Esophagus muscularis mucosa (tissue), 4 donors: ENCODE results near the gene TMEM161A.

Experiments used
- EP300 ChIP-seq: sonication (generic); formaldehyde crosslinking; IDR thresholded peaks from one replicate; pipeline ENCODE4 v1.6.1; 2017; ENCODE audit warnings: antibody characterized with exemption
- POLR2A ChIP-seq: fragments of 450-650 bp; IDR thresholded peaks from one replicate; pipeline ENCODE4 v1.6.1; 2017; ENCODE audit warnings: antibody characterized with exemption, moderate library complexity, mild to moderate bottlenecking, low read depth
- TF ChIP-seq, protein P1 (sequence below), 3 experiments: fragments of 200-600 bp in 2 of 3; fragments of 450-650 bp in 1 of 3; sonication (generic) in 2 of 3; IDR thresholded peaks; one replicate each; pipeline ENCODE4 v1.5.1; 2017 to 2019; ENCODE audit warnings: antibody characterized with exemption in 3 of 3, mild to moderate bottlenecking in 2 of 3, moderate library complexity in 1 of 3

DNA sequence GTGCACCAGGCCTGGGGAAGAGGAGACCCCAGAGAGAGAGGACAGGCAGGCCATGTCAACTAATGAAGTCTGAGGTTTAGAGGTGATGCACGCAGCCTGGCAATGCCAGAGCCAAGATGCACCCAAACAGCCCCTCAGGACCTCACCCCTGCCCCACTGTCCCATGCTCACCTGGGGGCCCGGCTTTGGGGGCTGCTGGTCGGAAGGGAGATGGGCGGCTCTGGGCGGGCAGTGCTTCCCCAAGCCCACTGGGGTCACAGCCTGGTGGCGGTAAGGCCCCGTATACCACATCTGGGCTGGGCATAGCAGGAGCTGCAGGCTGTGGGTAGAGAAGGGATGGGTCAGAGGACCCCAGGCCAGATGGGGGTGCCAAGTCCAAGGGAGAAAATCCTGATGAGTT, 8.6 kb upstream of the TMEM161A start:
- TF ChIP-seq POLR2A = no peak
- TF ChIP-seq, protein P1, sequence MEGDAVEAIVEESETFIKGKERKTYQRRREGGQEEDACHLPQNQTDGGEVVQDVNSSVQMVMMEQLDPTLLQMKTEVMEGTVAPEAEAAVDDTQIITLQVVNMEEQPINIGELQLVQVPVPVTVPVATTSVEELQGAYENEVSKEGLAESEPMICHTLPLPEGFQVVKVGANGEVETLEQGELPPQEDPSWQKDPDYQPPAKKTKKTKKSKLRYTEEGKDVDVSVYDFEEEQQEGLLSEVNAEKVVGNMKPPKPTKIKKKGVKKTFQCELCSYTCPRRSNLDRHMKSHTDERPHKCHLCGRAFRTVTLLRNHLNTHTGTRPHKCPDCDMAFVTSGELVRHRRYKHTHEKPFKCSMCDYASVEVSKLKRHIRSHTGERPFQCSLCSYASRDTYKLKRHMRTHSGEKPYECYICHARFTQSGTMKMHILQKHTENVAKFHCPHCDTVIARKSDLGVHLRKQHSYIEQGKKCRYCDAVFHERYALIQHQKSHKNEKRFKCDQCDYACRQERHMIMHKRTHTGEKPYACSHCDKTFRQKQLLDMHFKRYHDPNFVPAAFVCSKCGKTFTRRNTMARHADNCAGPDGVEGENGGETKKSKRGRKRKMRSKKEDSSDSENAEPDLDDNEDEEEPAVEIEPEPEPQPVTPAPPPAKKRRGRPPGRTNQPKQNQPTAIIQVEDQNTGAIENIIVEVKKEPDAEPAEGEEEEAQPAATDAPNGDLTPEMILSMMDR (IDR thresholded peaks at IDR 0.05) = no peak
- TF ChIP-seq EP300 = no peak
